ENCODE results near the gene CLSTN2. TPM values are rescaled to one million over a fixed set of nuclear protein-coding genes. Genes with fewer than 3 reads are reported as not detected.

Gene CLSTN2
- total RNA-seq, 1 donor from 2014 or later = 12.9 TPM

- TF ChIP-seq, protein P1, sequence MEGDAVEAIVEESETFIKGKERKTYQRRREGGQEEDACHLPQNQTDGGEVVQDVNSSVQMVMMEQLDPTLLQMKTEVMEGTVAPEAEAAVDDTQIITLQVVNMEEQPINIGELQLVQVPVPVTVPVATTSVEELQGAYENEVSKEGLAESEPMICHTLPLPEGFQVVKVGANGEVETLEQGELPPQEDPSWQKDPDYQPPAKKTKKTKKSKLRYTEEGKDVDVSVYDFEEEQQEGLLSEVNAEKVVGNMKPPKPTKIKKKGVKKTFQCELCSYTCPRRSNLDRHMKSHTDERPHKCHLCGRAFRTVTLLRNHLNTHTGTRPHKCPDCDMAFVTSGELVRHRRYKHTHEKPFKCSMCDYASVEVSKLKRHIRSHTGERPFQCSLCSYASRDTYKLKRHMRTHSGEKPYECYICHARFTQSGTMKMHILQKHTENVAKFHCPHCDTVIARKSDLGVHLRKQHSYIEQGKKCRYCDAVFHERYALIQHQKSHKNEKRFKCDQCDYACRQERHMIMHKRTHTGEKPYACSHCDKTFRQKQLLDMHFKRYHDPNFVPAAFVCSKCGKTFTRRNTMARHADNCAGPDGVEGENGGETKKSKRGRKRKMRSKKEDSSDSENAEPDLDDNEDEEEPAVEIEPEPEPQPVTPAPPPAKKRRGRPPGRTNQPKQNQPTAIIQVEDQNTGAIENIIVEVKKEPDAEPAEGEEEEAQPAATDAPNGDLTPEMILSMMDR (conservative IDR thresholded peaks at IDR 0.05) = no peak
- Mint-ChIP-seq H3K4me3 (no peak overlapping the region), H3K27ac (no peak overlapping the region), H3K9me3 (no peaks in the 10 kb centered on the region), H3K36me3 (no peaks in the 10 kb centered on the region), H3K27me3 (no peaks in the 10 kb centered on the region), H3K4me1 (ENCODE audit: unreplicated experiment) (peaks cover 13% of the 10 kb centered on the region)
- no peak for DNase-seq (ENCODE audit: extremely low spot score, unreplicated experiment)
Measured at GRCh38 chr3:140351466-140351865, 416.5 kb downstream of the CLSTN2 start.

GRCh38 chr3:140355481-140355880 is 420.5 kb downstream of the CLSTN2 start:
- H3K27ac Mint-ChIP-seq = no peak overlapping the region
- H3K4me1 Mint-ChIP-seq (ENCODE audit: unreplicated experiment) = peaks cover 1% of the 10 kb centered on the region
- no peaks in the 10 kb centered on the region for H3K9me3 Mint-ChIP-seq
- no peak overlapping the region for H3K4me3 Mint-ChIP-seq
- DNase-seq (ENCODE audit: extremely low spot score, unreplicated experiment) = no peak
- TF ChIP-seq, protein P1 (conservative IDR thresholded peaks at IDR 0.05) = no peak
- H3K36me3 Mint-ChIP-seq = no peaks in the 10 kb centered on the region
- H3K27me3 Mint-ChIP-seq = no peaks in the 10 kb centered on the region

GRCh38 chr3:140358686-140359085 is 423.7 kb downstream of the CLSTN2 start:
- Mint-ChIP-seq H3K27ac (no peak overlapping the region), H3K36me3 (no peaks in the 10 kb centered on the region), H3K4me1 (ENCODE audit: unreplicated experiment) (no peaks in the 10 kb centered on the region), H3K4me3 (no peak overlapping the region), H3K27me3 (no peaks in the 10 kb centered on the region), H3K9me3 (no peaks in the 10 kb centered on the region)
- TF ChIP-seq, protein P1 (conservative IDR thresholded peaks at IDR 0.05) = no peak
- no peak for DNase-seq (ENCODE audit: extremely low spot score, unreplicated experiment)

- no peaks in the 10 kb centered on the region for H3K36me3 Mint-ChIP-seq
- no peak overlapping the region for H3K4me3 Mint-ChIP-seq
- no peak for DNase-seq (ENCODE audit: extremely low spot score, unreplicated experiment)
- no peaks in the 10 kb centered on the region for H3K4me1 Mint-ChIP-seq (ENCODE audit: unreplicated experiment)
- H3K9me3 Mint-ChIP-seq = no peaks in the 10 kb centered on the region
- H3K27me3 Mint-ChIP-seq = no peaks in the 10 kb centered on the region
- H3K27ac Mint-ChIP-seq = no peak overlapping the region
- TF ChIP-seq, protein P1 (conservative IDR thresholded peaks at IDR 0.05) = no peak
Measured at GRCh38 chr3:140359233-140359995, 424.4 kb downstream of the CLSTN2 start.

DNA sequence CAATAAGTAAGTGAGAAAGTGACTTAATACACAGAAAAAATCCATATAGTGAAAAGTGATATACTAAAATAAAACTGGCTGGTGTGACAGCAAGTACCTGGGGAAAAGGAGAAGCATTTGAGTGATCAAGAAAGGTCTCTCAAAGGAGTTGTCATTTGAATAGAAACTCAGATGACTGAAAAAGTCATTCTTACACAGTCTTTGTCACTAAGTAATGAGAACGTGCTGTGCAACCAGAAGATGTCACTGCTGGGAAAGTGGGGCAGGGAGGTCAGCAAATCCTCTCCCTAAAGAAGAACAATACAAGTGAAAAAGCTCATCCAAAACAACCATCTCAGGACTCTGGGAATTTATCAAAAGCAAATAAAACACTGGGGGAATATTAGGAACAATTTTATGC is 425.3 kb downstream of the CLSTN2 start:
- H3K27me3 Mint-ChIP-seq = no peaks in the 10 kb centered on the region
- no peaks in the 10 kb centered on the region for H3K36me3 Mint-ChIP-seq
- DNase-seq (ENCODE audit: extremely low spot score, unreplicated experiment) = no peak
- H3K9me3 Mint-ChIP-seq = no peaks in the 10 kb centered on the region
- H3K27ac Mint-ChIP-seq = no peak overlapping the region
- TF ChIP-seq, protein P1 (conservative IDR thresholded peaks at IDR 0.05) = no peak
- no peaks in the 10 kb centered on the region for H3K4me1 Mint-ChIP-seq (ENCODE audit: unreplicated experiment)
- H3K4me3 Mint-ChIP-seq = no peak overlapping the region
